HG03060 (cell line): ENCODE results near the gene PDAP1.
"Not testable (repeated sequence)": the region's sequence is repeated elsewhere in the genome, so short reads cannot be mapped to it uniquely, and the experiment has no call there.

ENCODE experiments used
- ATAC-seq: cut with Tn5 transposase; IDR thresholded peaks from one replicate; pipeline ENCODE4 v1.9.1; 2021; ENCODE audit warnings: low read depth, moderate number of reproducible peaks; ENCODE audit not compliant: unreplicated experiment

PDAP1 gene

DNA sequence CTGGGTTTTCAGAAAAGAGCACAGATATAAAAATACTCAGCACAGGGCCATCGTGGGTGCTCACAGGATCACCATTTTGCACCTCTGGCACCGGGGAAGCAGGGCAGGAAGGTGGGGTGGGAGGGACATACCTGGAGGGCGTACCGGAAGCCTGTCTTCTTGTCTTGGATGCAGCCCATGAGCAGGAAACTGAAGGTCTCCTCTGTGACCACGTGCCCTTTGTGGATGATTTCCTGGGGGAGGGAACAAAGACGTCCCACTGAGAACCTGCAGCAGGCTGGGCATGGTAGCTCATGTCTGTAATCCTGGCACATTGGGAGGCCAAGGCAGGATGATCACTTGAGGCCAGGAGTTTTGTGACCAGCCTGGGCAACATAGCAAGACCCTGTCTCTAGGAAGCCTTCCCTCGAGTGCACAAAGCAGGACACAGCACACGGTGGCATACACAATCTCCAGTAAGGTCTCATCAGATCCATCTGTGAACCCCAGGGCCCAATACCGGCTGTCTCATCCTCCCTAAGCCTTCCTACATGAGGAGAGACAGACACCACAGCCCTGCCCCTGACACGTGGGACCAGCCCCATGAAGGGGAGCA lies 20.7 kb upstream of the PDAP1 start:
- no peak for ATAC-seq

GRCh38 chr7:99424932-99425730 lies 16.7 kb upstream of the PDAP1 start:
- no peak for ATAC-seq

DNA sequence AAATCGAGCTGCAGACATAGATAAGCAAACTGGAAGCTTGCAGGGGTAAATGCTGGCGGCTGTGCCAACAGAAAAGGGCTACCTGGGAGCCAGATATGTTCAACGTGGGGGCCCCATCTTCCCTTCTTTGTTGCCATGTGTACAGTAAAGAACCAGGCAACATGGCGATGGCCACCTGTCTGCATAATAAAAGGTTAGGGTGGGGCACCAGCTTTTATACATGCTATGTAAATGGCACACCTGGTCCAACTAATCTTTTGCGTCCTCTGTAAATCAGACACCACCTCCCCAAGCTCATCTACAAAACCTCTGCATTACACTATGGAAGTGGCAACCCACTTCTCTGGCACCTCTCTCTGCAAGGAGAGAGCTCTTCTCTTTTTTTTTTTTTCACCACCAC lies 14.2 kb upstream of the PDAP1 start:
- no peak for ATAC-seq

DNA sequence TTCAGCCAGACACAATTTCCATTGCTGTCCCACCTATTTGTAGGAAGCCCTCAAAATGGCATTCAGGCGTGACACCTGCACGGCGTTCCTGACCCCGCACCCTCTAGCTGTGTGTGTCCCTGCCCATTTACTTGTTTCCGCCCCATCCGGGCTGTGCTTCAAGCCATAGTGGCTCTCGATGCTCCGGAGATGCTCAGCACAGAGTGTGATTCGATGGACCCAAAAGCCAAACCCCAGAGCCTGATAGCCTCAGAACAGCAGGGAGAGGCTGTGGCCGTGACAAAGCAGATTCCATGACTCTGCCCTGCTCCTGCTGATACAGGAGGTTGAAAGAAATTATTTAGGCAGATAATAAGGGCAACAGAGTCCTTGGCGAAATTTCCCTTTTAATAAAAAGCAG lies 13.8 kb upstream of the PDAP1 start:
- ATAC-seq = no peak

DNA sequence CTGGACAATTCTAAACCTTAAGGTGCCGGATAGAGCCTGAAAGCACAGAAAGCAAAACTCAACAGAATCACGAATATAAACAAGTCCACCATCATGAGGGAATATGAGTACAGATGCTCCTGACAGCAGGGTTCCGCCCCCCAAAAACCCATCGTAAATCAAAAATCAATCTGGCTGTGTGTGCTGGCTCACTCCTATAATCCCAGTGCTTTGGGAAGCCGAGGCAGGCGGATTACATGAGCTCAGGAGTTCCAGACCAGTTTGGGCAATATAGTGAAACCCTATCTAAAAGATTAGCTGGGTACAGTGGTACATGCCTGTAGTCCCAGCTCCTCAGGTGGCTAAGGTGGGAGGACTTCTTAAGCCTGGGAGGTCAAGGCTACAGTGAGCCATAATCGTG lies 12.6 kb upstream of the PDAP1 start:
- ATAC-seq = no peak

- ATAC-seq = no peak
Observed at GRCh38 chr7:99420213-99420612, 11.8 kb upstream of the PDAP1 start.

DNA sequence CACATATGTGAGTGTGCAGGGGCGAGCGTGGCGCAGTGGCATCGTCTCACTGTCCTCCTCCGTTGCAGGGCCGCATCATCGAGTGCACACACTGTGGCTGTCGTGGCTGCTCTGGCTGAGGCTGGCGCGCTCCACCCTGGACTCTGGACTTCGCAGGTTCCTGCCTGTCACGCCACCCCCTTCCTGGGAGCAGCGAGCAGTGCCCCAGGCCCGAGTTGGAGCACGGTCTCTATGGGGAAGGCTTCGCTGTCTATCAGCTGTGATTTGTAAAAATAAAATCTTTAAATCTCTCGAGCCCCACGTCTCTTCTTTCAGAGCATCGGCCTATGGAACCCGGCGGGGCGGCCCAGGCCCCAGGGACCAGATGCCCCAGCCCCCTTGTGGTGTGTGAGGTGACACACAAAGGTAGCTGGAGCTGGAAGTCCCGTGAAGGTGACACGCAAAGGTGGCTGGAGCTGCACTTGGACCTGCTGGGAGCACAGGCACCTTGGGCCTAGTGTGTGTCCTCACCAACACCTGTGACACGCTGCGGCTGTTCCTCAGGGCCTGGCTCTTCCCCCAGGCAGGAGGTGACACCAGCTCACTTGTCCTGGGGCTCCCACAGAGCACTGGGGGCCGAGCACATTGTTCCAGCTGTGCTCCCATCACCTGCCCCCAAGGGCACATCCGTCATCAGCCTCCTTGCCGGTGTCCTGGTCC lies 11.1 kb upstream of the PDAP1 start:
- ATAC-seq = no peak

DNA sequence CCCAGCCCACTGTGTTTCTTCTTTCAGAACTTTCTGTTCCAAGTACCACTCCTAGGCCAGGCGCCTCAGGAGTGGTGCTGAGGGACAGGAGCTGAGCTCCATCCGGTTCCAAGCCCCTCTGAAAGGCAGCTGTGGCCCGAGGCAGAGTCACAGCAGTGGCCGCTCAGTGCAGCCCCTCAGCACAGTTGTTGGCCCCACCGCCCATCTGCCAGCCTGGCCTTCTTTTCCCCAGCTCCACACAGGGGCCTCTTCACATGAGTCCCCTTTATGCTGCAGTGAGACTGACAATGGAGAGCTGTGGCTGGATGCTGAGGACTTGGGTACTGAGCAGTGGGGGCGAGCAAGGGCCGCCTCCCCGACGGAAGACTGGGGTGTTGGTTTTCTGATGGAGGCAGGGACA lies 9.9 kb upstream of the PDAP1 start:
- ATAC-seq = no peak

DNA sequence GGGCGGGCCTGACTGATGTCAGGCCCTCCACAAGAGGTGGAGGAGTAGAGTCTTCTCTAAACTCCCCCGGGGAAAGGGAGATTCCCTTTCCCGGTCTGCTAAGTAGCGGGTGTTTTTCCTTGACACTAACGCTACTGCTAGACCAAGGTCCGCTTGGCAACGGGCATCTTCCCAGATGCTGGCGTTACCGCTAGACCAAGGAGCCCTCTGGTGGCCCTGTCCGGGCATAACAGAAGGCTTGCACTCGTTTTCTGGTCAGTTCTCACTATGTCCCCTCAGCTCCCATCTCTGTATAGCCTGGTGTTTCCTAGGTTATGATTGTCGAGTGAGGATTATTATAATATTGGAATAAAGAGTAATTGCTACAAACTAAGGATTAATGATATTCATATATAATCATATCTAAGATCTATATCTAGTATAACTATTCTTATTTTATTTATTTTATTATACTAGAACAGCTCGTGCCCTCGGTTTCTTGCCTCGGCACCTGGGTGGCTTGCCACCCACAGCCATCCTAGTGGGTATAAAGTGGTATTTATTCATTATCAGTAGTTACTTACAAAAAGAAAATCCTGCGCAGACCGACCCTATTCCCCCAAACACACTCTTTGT lies 7.2 kb upstream of the PDAP1 start:
- not testable (repeated sequence) for ATAC-seq

DNA sequence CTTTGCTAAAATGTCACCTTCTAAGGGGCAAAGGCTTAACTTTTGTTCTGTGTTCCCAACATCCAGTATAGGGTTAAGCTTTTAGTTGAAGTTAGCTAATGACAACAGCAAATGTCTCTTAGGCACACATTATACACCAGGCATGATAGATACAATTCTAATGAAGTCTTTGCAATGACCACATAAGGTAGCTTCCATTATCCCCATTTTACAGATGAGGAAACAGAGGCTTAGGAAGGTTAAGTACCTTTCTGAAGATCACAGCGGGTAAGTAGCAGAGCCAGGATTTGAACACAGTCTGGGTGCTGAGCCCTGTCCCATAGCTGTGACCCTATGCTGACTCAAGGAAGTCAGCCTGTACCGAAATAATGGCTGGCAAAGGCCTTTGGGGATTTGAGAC lies 2.2 kb upstream of the PDAP1 start:
- no peak for ATAC-seq

DNA sequence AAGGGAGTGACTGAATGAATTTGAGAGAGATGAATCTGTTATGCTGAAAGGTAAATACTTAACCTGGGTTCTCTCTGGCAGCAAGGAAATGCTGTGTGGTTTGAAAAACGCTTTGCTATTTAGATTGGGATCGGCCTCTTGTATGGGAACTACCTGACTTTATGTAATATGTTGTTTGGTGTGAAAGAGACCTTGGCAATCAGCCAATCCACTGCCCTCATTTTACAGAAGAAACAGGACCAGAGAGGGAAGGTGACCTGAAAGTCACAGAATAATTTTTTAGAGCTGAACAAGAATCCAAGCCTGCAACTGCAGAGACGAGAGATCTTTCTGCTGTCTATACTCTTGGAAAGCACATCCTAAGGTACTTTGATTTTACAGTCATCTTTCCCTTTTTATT lies 1.4 kb upstream of the PDAP1 start:
- ATAC-seq = no peak

GRCh38 chr7:99409192-99409572 lies 785 bp upstream of the PDAP1 start:
- no peak for ATAC-seq

DNA sequence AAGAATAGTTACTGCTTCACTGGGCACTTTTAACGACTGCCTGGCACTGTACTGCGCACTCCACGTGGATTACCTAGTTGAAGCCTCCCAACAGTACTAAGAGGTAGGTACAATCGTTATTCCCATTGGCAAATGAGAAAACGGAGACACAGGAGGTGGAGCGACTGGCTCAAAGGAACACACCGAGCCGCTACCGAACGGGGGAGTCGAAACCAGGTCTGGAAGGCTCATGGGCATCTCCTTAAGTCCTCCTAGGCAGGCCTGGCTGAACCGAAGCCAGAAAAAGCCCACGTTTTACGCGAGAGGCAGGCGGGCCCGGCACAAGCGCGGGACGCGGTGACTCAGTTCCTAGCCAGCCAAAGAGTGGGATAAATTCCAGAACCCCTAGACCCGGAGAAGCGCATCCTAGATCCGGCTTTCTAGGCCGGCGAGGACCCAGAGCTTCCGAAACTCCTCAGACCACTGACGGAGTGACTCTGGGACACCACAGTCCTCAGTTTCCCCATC lies 472 bp downstream of the PDAP1 start:
- no peak for ATAC-seq

GRCh38 chr7:99406557-99406956 lies 1.8 kb downstream of the PDAP1 start:
- no peak for ATAC-seq

GRCh38 chr7:99404977-99405320 lies 3.4 kb downstream of the PDAP1 start:
- ATAC-seq = no peak

GRCh38 chr7:99404235-99404976 lies 4.0 kb downstream of the PDAP1 start:
- ATAC-seq = no peak

- ATAC-seq = no peak
Observed at GRCh38 chr7:99403764-99404163, 4.6 kb downstream of the PDAP1 start.

- ATAC-seq = no peak
Observed at GRCh38 chr7:99402854-99403253, 5.5 kb downstream of the PDAP1 start.

GRCh38 chr7:99399597-99399996 lies 8.8 kb downstream of the PDAP1 start:
- no peak for ATAC-seq

GRCh38 chr7:99398891-99399445 lies 9.4 kb downstream of the PDAP1 start:
- ATAC-seq = no peak
